Measurements from ENCODE around the gene VAV2.
A peak's percentile ranks its signal among the peaks of the same experiment; 100 is the strongest.

Gene VAV2

GRCh38 chr9:133991964-133992779, at the start of gene VAV2:
Gene VAV2 (minus strand): TSS chr9:133992324. CDS start chr9:133992278, 46 bp downstream.
- Histone ChIP-seq H3K4me1 (ENCODE audit: control insufficient read depth, insufficient read depth, low read length) (peaks cover 20% of the 10 kb centered on the region; the same call in 1 of the 2 replicates), H3K9me3 (ENCODE audit: control insufficient read depth, insufficient read depth, low read length) (no peaks in the 10 kb centered on the region), H3K9ac (ENCODE audit: low read depth, low read length) (peak within 1 kb of the TSS; percentile 78), H3K27ac (ENCODE audit: low read depth, low read length) (peak within 1 kb of the TSS; percentile 68), H3K4me3 (ENCODE audit: low read depth, low read length) (peak within 1 kb of the TSS; percentile 89), H3K27me3 (ENCODE audit: control insufficient read depth, insufficient read depth, low read length) (no peaks in the 10 kb centered on the region), H3K36me3 (ENCODE audit: control insufficient read depth, insufficient read depth, low read length) (no peaks in the 10 kb centered on the region)

GRCh38 chr9:134041649-134041962, 49.5 kb upstream of the VAV2 start:
- H3K27ac ChIP-seq (ENCODE audit: low read depth, low read length): no peak overlapping the region
- no peak overlapping the region for H3K9ac ChIP-seq (ENCODE audit: low read depth, low read length)
- no peaks in the 10 kb centered on the region for H3K27me3 ChIP-seq (ENCODE audit: control insufficient read depth, insufficient read depth, low read length)
- H3K36me3 ChIP-seq (ENCODE audit: control insufficient read depth, insufficient read depth, low read length): peaks cover 85% of the 10 kb centered on the region
- H3K4me1 ChIP-seq (ENCODE audit: control insufficient read depth, insufficient read depth, low read length): no peaks in the 10 kb centered on the region
- H3K4me3 ChIP-seq (ENCODE audit: low read depth, low read length): no peak overlapping the region
- H3K9me3 ChIP-seq (ENCODE audit: control insufficient read depth, insufficient read depth, low read length): no peaks in the 10 kb centered on the region

GRCh38 chr9:134040781-134041648, 48.9 kb upstream of the VAV2 start:
- Histone ChIP-seq H3K36me3 (ENCODE audit: control insufficient read depth, insufficient read depth, low read length) (peaks cover 83% of the 10 kb centered on the region), H3K27ac (ENCODE audit: low read depth, low read length) (no peak overlapping the region)

GRCh38 chr9:134040176-134040565, 48.0 kb upstream of the VAV2 start:
- H3K4me3 ChIP-seq (ENCODE audit: low read depth, low read length): no peak overlapping the region
- no peaks in the 10 kb centered on the region for H3K4me1 ChIP-seq (ENCODE audit: control insufficient read depth, insufficient read depth, low read length)
- no peak overlapping the region for H3K9ac ChIP-seq (ENCODE audit: low read depth, low read length)
- no peaks in the 10 kb centered on the region for H3K27me3 ChIP-seq (ENCODE audit: control insufficient read depth, insufficient read depth, low read length)
- H3K36me3 ChIP-seq (ENCODE audit: control insufficient read depth, insufficient read depth, low read length): peaks cover 83% of the 10 kb centered on the region
- no peak overlapping the region for H3K27ac ChIP-seq (ENCODE audit: low read depth, low read length)
- no peaks in the 10 kb centered on the region for H3K9me3 ChIP-seq (ENCODE audit: control insufficient read depth, insufficient read depth, low read length)

More at GRCh38 chr9:134040781-134041648, 48.9 kb upstream of the VAV2 start:
- H3K4me3 ChIP-seq (ENCODE audit: low read depth, low read length): no peak overlapping the region
- no peaks in the 10 kb centered on the region for H3K27me3 ChIP-seq (ENCODE audit: control insufficient read depth, insufficient read depth, low read length)
- no peak overlapping the region for H3K9ac ChIP-seq (ENCODE audit: low read depth, low read length)
- no peaks in the 10 kb centered on the region for H3K9me3 ChIP-seq (ENCODE audit: control insufficient read depth, insufficient read depth, low read length)
- H3K4me1 ChIP-seq (ENCODE audit: control insufficient read depth, insufficient read depth, low read length): no peaks in the 10 kb centered on the region

- Histone ChIP-seq H3K9me3 (ENCODE audit: control insufficient read depth, insufficient read depth, low read length) (no peaks in the 10 kb centered on the region), H3K36me3 (ENCODE audit: control insufficient read depth, insufficient read depth, low read length) (peaks cover 83% of the 10 kb centered on the region), H3K9ac (ENCODE audit: low read depth, low read length) (no peak overlapping the region), H3K4me1 (ENCODE audit: control insufficient read depth, insufficient read depth, low read length) (no peaks in the 10 kb centered on the region), H3K27ac (ENCODE audit: low read depth, low read length) (no peak overlapping the region), H3K27me3 (ENCODE audit: control insufficient read depth, insufficient read depth, low read length) (no peaks in the 10 kb centered on the region), H3K4me3 (ENCODE audit: low read depth, low read length) (no peak overlapping the region)
Measured at GRCh38 chr9:134039386-134040175, 47.5 kb upstream of the VAV2 start.

- Histone ChIP-seq H3K36me3 (ENCODE audit: control insufficient read depth, insufficient read depth, low read length) (peaks cover 83% of the 10 kb centered on the region), H3K27me3 (ENCODE audit: control insufficient read depth, insufficient read depth, low read length) (no peaks in the 10 kb centered on the region), H3K4me3 (ENCODE audit: low read depth, low read length) (no peak overlapping the region), H3K9me3 (ENCODE audit: control insufficient read depth, insufficient read depth, low read length) (no peaks in the 10 kb centered on the region), H3K9ac (ENCODE audit: low read depth, low read length) (no peak overlapping the region), H3K27ac (ENCODE audit: low read depth, low read length) (no peak overlapping the region), H3K4me1 (ENCODE audit: control insufficient read depth, insufficient read depth, low read length) (no peaks in the 10 kb centered on the region)
Measured at GRCh38 chr9:134037641-134038040, 45.5 kb upstream of the VAV2 start.

GRCh38 chr9:134036130-134036529, 44.0 kb upstream of the VAV2 start:
- H3K36me3 ChIP-seq (ENCODE audit: control insufficient read depth, insufficient read depth, low read length): peaks cover 84% of the 10 kb centered on the region
- no peak overlapping the region for H3K27ac ChIP-seq (ENCODE audit: low read depth, low read length)

GRCh38 chr9:134035041-134036039, 43.2 kb upstream of the VAV2 start:
- Histone ChIP-seq H3K4me3 (ENCODE audit: low read depth, low read length) (no peak overlapping the region), H3K9me3 (ENCODE audit: control insufficient read depth, insufficient read depth, low read length) (no peaks in the 10 kb centered on the region), H3K36me3 (ENCODE audit: control insufficient read depth, insufficient read depth, low read length) (peaks cover 84% of the 10 kb centered on the region), H3K27me3 (ENCODE audit: control insufficient read depth, insufficient read depth, low read length) (no peaks in the 10 kb centered on the region), H3K9ac (ENCODE audit: low read depth, low read length) (no peak overlapping the region), H3K4me1 (ENCODE audit: control insufficient read depth, insufficient read depth, low read length) (no peaks in the 10 kb centered on the region), H3K27ac (ENCODE audit: low read depth, low read length) (no peak overlapping the region)

More at GRCh38 chr9:134036130-134036529, 44.0 kb upstream of the VAV2 start:
- no peaks in the 10 kb centered on the region for H3K27me3 ChIP-seq (ENCODE audit: control insufficient read depth, insufficient read depth, low read length)
- H3K9me3 ChIP-seq (ENCODE audit: control insufficient read depth, insufficient read depth, low read length): no peaks in the 10 kb centered on the region
- H3K4me3 ChIP-seq (ENCODE audit: low read depth, low read length): no peak overlapping the region
- H3K9ac ChIP-seq (ENCODE audit: low read depth, low read length): no peak overlapping the region
- no peaks in the 10 kb centered on the region for H3K4me1 ChIP-seq (ENCODE audit: control insufficient read depth, insufficient read depth, low read length)

GRCh38 chr9:134034215-134035040, 42.3 kb upstream of the VAV2 start:
- no peak overlapping the region for H3K27ac ChIP-seq (ENCODE audit: low read depth, low read length)
- no peaks in the 10 kb centered on the region for H3K27me3 ChIP-seq (ENCODE audit: control insufficient read depth, insufficient read depth, low read length)
- no peak overlapping the region for H3K9ac ChIP-seq (ENCODE audit: low read depth, low read length)
- H3K36me3 ChIP-seq (ENCODE audit: control insufficient read depth, insufficient read depth, low read length): peaks cover 77% of the 10 kb centered on the region
- H3K4me3 ChIP-seq (ENCODE audit: low read depth, low read length): no peak overlapping the region
- H3K4me1 ChIP-seq (ENCODE audit: control insufficient read depth, insufficient read depth, low read length): no peaks in the 10 kb centered on the region
- no peaks in the 10 kb centered on the region for H3K9me3 ChIP-seq (ENCODE audit: control insufficient read depth, insufficient read depth, low read length)

Measured in HUES48 (cell line).